Panc1 (cell line): Measurements from ENCODE around the gene JAG1.

Experiments
- POLR2AphosphoS5 ChIP-seq: IDR thresholded peaks from 2 replicates; pipeline ENCODE4 v1.6.1; 2012; ENCODE audit warnings: mild to moderate bottlenecking, low read depth, low read length, moderate library complexity
- SIN3A ChIP-seq: IDR thresholded peaks from 2 replicates; pipeline ENCODE4 v1.6.1; 2012; ENCODE audit warnings: low read depth, mild to moderate bottlenecking, low read length, moderate library complexity, borderline replicate concordance; ENCODE audit not compliant: insufficient read depth
- TCF7L2 ChIP-seq: IDR thresholded peaks from 2 replicates; pipeline ENCODE4 v1.6.1; 2011; ENCODE audit warnings: mild to moderate bottlenecking, low read depth, low read length, inconsistent platforms
- TF ChIP-seq, protein P1 (sequence below): fragments of 450-650 bp; IDR thresholded peaks from 2 replicates; pipeline ENCODE4 v1.5.1; 2017; ENCODE audit warnings: mild to moderate bottlenecking
- TF ChIP-seq, protein P2 (sequence below), 2 experiments: IDR thresholded peaks; 2 replicates each; pipeline ENCODE4 v1.6.1; 2011 to 2012; ENCODE audit warnings: low read depth in 2 of 2, control low read depth in 1 of 2, low read length in 1 of 2, mild to moderate bottlenecking in 1 of 2, moderate library complexity in 1 of 2; ENCODE audit not compliant: insufficient read depth in 1 of 2

DNA sequence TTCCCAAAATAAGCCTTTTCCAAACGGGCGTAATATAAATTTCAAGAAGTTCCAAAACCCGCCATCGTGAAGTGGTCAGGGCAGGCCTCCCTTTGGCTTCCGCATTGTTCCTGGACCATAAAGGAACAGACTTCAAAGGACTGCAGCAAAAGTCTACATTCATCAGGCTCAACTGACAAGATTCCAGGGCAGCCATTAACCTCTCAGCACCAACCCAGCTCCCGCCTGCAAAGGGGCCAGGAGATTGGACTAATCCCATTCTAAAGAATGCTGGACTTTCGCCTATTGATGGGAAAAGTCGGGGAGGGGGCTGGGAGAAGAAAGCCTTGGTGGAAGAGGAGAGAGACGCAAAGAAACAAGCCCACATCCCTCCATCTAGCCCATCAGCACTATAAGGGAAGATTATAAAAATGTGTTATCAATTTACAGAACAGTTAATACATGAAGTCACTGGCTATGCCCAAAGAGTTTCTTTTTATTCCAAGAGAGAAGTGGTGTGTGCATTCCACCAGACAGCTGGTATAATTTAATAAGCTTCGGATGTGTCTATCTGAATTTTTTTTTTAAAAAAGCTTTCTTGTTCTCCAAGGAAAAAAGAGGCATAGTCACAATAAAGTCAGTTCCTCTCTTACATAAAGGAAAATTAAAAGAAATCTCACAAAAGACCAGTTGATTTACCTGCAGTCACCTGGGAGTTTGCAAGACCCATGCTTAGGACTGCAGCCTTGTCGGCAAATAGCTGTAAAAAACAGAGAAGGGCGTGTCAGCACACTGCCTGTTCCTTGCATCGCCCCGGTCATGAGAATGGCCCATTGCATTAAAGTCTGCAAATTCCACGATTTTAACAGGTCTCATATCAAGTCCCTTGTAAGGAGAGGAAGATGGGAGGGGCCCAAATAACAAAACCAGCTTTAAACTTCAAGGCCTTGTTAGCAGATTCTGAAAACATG is 17.8 kb downstream of the JAG1 start:
- TF ChIP-seq POLR2AphosphoS5 (no peak), TCF7L2 (no peak), SIN3A (no peak)
- TF ChIP-seq, protein P1, sequence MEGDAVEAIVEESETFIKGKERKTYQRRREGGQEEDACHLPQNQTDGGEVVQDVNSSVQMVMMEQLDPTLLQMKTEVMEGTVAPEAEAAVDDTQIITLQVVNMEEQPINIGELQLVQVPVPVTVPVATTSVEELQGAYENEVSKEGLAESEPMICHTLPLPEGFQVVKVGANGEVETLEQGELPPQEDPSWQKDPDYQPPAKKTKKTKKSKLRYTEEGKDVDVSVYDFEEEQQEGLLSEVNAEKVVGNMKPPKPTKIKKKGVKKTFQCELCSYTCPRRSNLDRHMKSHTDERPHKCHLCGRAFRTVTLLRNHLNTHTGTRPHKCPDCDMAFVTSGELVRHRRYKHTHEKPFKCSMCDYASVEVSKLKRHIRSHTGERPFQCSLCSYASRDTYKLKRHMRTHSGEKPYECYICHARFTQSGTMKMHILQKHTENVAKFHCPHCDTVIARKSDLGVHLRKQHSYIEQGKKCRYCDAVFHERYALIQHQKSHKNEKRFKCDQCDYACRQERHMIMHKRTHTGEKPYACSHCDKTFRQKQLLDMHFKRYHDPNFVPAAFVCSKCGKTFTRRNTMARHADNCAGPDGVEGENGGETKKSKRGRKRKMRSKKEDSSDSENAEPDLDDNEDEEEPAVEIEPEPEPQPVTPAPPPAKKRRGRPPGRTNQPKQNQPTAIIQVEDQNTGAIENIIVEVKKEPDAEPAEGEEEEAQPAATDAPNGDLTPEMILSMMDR, result no peak
- TF ChIP-seq, protein P2, sequence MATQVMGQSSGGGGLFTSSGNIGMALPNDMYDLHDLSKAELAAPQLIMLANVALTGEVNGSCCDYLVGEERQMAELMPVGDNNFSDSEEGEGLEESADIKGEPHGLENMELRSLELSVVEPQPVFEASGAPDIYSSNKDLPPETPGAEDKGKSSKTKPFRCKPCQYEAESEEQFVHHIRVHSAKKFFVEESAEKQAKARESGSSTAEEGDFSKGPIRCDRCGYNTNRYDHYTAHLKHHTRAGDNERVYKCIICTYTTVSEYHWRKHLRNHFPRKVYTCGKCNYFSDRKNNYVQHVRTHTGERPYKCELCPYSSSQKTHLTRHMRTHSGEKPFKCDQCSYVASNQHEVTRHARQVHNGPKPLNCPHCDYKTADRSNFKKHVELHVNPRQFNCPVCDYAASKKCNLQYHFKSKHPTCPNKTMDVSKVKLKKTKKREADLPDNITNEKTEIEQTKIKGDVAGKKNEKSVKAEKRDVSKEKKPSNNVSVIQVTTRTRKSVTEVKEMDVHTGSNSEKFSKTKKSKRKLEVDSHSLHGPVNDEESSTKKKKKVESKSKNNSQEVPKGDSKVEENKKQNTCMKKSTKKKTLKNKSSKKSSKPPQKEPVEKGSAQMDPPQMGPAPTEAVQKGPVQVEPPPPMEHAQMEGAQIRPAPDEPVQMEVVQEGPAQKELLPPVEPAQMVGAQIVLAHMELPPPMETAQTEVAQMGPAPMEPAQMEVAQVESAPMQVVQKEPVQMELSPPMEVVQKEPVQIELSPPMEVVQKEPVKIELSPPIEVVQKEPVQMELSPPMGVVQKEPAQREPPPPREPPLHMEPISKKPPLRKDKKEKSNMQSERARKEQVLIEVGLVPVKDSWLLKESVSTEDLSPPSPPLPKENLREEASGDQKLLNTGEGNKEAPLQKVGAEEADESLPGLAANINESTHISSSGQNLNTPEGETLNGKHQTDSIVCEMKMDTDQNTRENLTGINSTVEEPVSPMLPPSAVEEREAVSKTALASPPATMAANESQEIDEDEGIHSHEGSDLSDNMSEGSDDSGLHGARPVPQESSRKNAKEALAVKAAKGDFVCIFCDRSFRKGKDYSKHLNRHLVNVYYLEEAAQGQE (IDR thresholded peaks at IDR 0.05; ENCODE audit: insufficient read depth in 1 of 2, low read depth in 2 of 2, low read length in 1 of 2), result no peak
